GM21381 (cell line): ENCODE measurements around the gene MGAT3.
"Not testable (repeated sequence)": the region's sequence is repeated elsewhere in the genome, so short reads cannot be mapped to it uniquely, and the experiment has no call there.

Experiments used
- ATAC-seq: cut with Tn5 transposase; IDR thresholded peaks from one replicate; pipeline ENCODE4 v1.9.1; 2021; ENCODE audit warnings: mild to moderate bottlenecking, moderate library complexity; ENCODE audit not compliant: unreplicated experiment

MGAT3 gene

GRCh38 chr22:39489094-39490068 is 32.6 kb downstream of the MGAT3 start:
- ATAC-seq = no peak

- ATAC-seq = no peak
These were observed 33.5 kb downstream of the MGAT3 start for GRCh38 chr22:39490135-39490798.

GRCh38 chr22:39490966-39491680 is 34.3 kb downstream of the MGAT3 start:
- no peak for ATAC-seq

GRCh38 chr22:39491696-39492095 is 34.9 kb downstream of the MGAT3 start:
- ATAC-seq = no peak

GRCh38 chr22:39492186-39492585 is 35.4 kb downstream of the MGAT3 start:
- ATAC-seq = no peak

GRCh38 chr22:39493759-39494158 is 36.9 kb downstream of the MGAT3 start:
- ATAC-seq = no peak

- ATAC-seq = no peak
These were observed 37.8 kb downstream of the MGAT3 start for GRCh38 chr22:39494471-39495120.

- no peak for ATAC-seq
These were observed 39.5 kb downstream of the MGAT3 start for GRCh38 chr22:39496131-39496838.

GRCh38 chr22:39497429-39497828 is 40.6 kb downstream of the MGAT3 start:
- no peak for ATAC-seq

- no peak for ATAC-seq
These were observed 41.6 kb downstream of the MGAT3 start for GRCh38 chr22:39498368-39498767.

- no peak for ATAC-seq
These were observed 42.0 kb downstream of the MGAT3 start for GRCh38 chr22:39498802-39499201.

GRCh38 chr22:39500101-39500500 is 43.3 kb downstream of the MGAT3 start:
- no peak for ATAC-seq

- ATAC-seq = no peak
These were observed 44.9 kb downstream of the MGAT3 start for GRCh38 chr22:39501644-39502108.

GRCh38 chr22:39502109-39502788 is 45.4 kb downstream of the MGAT3 start, which contains the start of gene MIEF1:
MIEF1 (plus strand) TSS chr22:39502290; CDS start chr22:39511295, 9,005 bp downstream.
- peak; percentile 92 for ATAC-seq

- ATAC-seq = no peak
These were observed 46.1 kb downstream of the MGAT3 start for GRCh38 chr22:39502789-39503409.

- no peak for ATAC-seq
These were observed 46.8 kb downstream of the MGAT3 start for GRCh38 chr22:39503630-39504029.

GRCh38 chr22:39504071-39504470 is 47.3 kb downstream of the MGAT3 start:
- ATAC-seq = no peak

GRCh38 chr22:39507021-39507420 is 50.2 kb downstream of the MGAT3 start:
- not testable (repeated sequence) for ATAC-seq

GRCh38 chr22:39508393-39508792 is 51.6 kb downstream of the MGAT3 start:
- no peak for ATAC-seq
